GM10266 (cell line): ENCODE results near the gene CLDN18.

Experiments used
- DNase-seq: peaks from one replicate; pipeline ENCODE4 v3.0.0; 2012; ENCODE audit errors: extremely low spot score
- CTCF ChIP-seq: IDR thresholded peaks from 2 replicates; pipeline ENCODE4 v1.5.1; 2012; ENCODE audit warnings: mild to moderate bottlenecking, low read depth; ENCODE audit not compliant: control insufficient read depth, insufficient read depth; ENCODE audit errors: missing control alignments

The CLDN18 gene

GRCh38 chr3:138047596-138048158 lies 37.7 kb downstream of the CLDN18 start:
- TF ChIP-seq CTCF, result no peak
- no peak for DNase-seq

GRCh38 chr3:138049157-138049919 lies 39.4 kb downstream of the CLDN18 start:
- peak; percentile 20 for TF ChIP-seq CTCF
- no peak for DNase-seq

- TF ChIP-seq CTCF, result peak; percentile 88
- DNase-seq, result peak; percentile 40
Observed at GRCh38 chr3:138051947-138052802, 42.2 kb downstream of the CLDN18 start.

GRCh38 chr3:138054057-138054456 lies 44.1 kb downstream of the CLDN18 start:
- DNase-seq, result no peak
- no peak for TF ChIP-seq CTCF

GRCh38 chr3:138057384-138057783 lies 47.4 kb downstream of the CLDN18 start:
- TF ChIP-seq CTCF, result no peak
- DNase-seq, result no peak

GRCh38 chr3:138059261-138059660 lies 49.3 kb downstream of the CLDN18 start:
- DNase-seq, result no peak
- no peak for TF ChIP-seq CTCF
